Activated naive CD8-positive, alpha-beta T cell (primary cell): ENCODE data around the gene TOM1.
A peak's percentile ranks its signal among the peaks of the same experiment; 100 is the strongest.

ENCODE experiments used
- H3K27ac Mint-ChIP-seq: one replicate; pipeline ENCODE4 v1.8.0; 2021; ENCODE audit warnings: mixed read lengths
- H3K27me3 Mint-ChIP-seq: one replicate; pipeline ENCODE4 v1.8.0; 2021; ENCODE audit warnings: mixed read lengths
- H3K36me3 Mint-ChIP-seq: one replicate; pipeline ENCODE4 v1.8.0; 2021; ENCODE audit warnings: mixed read lengths
- H3K4me1 Mint-ChIP-seq: one replicate; pipeline ENCODE4 v1.8.0; 2021; ENCODE audit warnings: low read depth, mixed read lengths
- H3K4me3 Mint-ChIP-seq: one replicate; pipeline ENCODE4 v1.8.0; 2021; ENCODE audit warnings: mild to moderate bottlenecking, mixed read lengths
- H3K9me3 Mint-ChIP-seq: one replicate; pipeline ENCODE4 v1.8.0; 2021; ENCODE audit warnings: low read depth, mixed read lengths

TOM1 gene

DNA sequence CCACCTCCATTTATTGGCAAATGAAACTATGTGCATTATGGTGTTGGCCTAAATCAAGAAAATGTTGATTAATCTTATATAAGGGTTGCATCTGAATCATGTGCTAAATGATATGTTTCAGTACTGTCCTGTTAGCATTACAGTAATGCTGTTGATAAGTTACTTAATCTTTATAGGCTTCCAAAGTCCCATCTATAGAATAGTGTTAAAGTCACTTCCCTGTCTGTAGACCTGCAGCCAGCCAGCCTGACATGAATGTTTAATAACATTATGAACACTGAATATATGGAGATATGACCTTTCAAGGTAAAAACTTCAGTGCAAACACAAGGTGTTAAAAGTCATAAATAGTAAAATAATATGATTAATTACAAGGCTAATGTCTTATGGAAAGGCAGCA is 3.6 kb upstream of the TOM1 start:
- no peak overlapping the region for H3K4me3 Mint-ChIP-seq
- peaks cover 13% of the 10 kb centered on the region for H3K4me1 Mint-ChIP-seq
- H3K27ac Mint-ChIP-seq: no peak overlapping the region
- no peaks in the 10 kb centered on the region for H3K9me3 Mint-ChIP-seq
- peaks cover 10% of the 10 kb centered on the region for H3K36me3 Mint-ChIP-seq
- H3K27me3 Mint-ChIP-seq: no peaks in the 10 kb centered on the region

GRCh38 chr22:35299217-35299672 is 449 bp upstream of the TOM1 start:
- no peaks in the 10 kb centered on the region for H3K27me3 Mint-ChIP-seq
- peak overlapping the region; percentile 72 for H3K27ac Mint-ChIP-seq
- peaks cover 34% of the 10 kb centered on the region for H3K4me1 Mint-ChIP-seq

GRCh38 chr22:35301372-35301874 is 1.7 kb downstream of the TOM1 start:
- peaks cover 2% of the 10 kb centered on the region for H3K36me3 Mint-ChIP-seq
- H3K4me3 Mint-ChIP-seq: peak overlapping the region; percentile 91
- H3K4me1 Mint-ChIP-seq: peaks cover 50% of the 10 kb centered on the region
- no peaks in the 10 kb centered on the region for H3K27me3 Mint-ChIP-seq
- no peaks in the 10 kb centered on the region for H3K9me3 Mint-ChIP-seq
- peak overlapping the region; percentile 75 for H3K27ac Mint-ChIP-seq

More at GRCh38 chr22:35299217-35299672, 449 bp upstream of the TOM1 start:
- H3K9me3 Mint-ChIP-seq: no peaks in the 10 kb centered on the region
- H3K4me3 Mint-ChIP-seq: peak overlapping the region; percentile 91
- H3K36me3 Mint-ChIP-seq: peaks cover 2% of the 10 kb centered on the region

DNA sequence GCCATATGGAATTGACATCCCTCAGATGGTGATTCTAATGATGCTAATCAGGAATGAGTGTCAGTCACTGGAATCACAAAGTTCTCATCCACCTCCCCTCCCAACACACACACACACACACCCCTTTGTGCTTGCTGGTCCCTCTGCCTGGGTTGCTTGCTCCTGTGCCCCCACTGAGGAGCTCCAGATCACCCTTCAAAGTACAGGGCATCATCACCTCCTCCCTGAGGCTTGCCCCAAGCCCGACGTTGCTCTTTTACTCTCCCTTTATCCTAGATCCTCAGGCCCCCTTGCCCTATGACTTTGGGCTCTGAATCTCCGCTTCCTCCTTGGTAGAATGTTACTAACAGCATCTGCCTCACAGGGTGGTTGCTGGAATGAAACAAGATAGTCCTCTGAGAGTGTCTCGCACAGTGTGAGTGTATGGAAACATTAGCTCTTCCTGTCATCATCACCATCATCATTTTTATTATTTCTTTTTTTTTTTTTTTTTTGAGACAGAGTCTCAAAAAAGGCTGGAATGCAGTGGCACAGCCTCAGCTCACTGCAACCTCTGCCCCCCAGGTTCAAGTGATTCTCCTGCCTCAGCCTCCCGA is 3.4 kb downstream of the TOM1 start:
- Mint-ChIP-seq H3K27ac (peak overlapping the region; percentile 54), H3K9me3 (no peaks in the 10 kb centered on the region), H3K27me3 (no peaks in the 10 kb centered on the region), H3K36me3 (peaks cover 2% of the 10 kb centered on the region), H3K4me3 (no peak overlapping the region), H3K4me1 (peaks cover 68% of the 10 kb centered on the region)

GRCh38 chr22:35305525-35306070 is 5.9 kb downstream of the TOM1 start:
- H3K4me1 Mint-ChIP-seq: peaks cover 76% of the 10 kb centered on the region
- no peak overlapping the region for H3K4me3 Mint-ChIP-seq
- H3K27me3 Mint-ChIP-seq: no peaks in the 10 kb centered on the region
- H3K36me3 Mint-ChIP-seq: peaks cover 4% of the 10 kb centered on the region
- H3K9me3 Mint-ChIP-seq: no peaks in the 10 kb centered on the region
- H3K27ac Mint-ChIP-seq: no peak overlapping the region

DNA sequence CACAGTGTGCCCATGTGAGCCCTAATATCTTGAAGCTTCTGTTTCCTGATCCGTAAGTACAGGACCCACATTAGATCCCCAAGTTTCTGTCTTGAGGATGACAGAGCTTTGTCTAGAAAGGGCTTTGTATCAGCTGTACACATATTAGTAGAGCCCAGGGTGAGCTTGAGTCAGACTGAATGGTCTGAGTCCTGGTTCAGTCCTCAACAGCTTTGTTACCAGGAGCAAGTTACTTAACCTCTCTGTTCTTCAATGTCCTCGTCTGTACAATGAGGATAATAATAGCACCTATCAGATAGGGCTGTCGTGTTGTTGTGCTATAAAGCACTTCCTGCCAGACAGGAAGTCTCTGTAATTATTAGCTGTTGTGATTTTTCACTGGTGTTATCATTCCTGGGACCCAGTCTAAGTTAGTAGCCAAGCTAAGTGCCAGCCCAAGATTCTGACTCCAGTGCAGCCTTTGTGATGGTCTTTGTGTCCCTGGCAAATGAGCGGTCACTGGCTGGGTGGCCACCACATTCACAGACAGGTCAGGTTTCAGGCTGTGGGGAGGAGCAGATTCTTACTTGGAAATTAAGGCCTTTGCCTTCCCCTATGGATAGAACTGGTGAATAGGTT is 6.8 kb downstream of the TOM1 start:
- H3K4me3 Mint-ChIP-seq: peak overlapping the region; percentile 9
- H3K27ac Mint-ChIP-seq: no peak overlapping the region
- peaks cover 4% of the 10 kb centered on the region for H3K36me3 Mint-ChIP-seq
- no peaks in the 10 kb centered on the region for H3K9me3 Mint-ChIP-seq
- H3K4me1 Mint-ChIP-seq: peaks cover 77% of the 10 kb centered on the region
- no peaks in the 10 kb centered on the region for H3K27me3 Mint-ChIP-seq

- no peak overlapping the region for H3K4me3 Mint-ChIP-seq
- H3K27me3 Mint-ChIP-seq: no peaks in the 10 kb centered on the region
- H3K4me1 Mint-ChIP-seq: peaks cover 78% of the 10 kb centered on the region
- H3K9me3 Mint-ChIP-seq: no peaks in the 10 kb centered on the region
- H3K27ac Mint-ChIP-seq: no peak overlapping the region
- H3K36me3 Mint-ChIP-seq: peaks cover 4% of the 10 kb centered on the region
Measured at GRCh38 chr22:35307372-35307771, 7.7 kb downstream of the TOM1 start.

- Mint-ChIP-seq H3K4me1 (peaks cover 78% of the 10 kb centered on the region), H3K4me3 (no peak overlapping the region), H3K9me3 (no peaks in the 10 kb centered on the region), H3K27ac (no peak overlapping the region), H3K27me3 (no peaks in the 10 kb centered on the region), H3K36me3 (peaks cover 4% of the 10 kb centered on the region)
Measured at GRCh38 chr22:35307892-35308291, 8.2 kb downstream of the TOM1 start.

DNA sequence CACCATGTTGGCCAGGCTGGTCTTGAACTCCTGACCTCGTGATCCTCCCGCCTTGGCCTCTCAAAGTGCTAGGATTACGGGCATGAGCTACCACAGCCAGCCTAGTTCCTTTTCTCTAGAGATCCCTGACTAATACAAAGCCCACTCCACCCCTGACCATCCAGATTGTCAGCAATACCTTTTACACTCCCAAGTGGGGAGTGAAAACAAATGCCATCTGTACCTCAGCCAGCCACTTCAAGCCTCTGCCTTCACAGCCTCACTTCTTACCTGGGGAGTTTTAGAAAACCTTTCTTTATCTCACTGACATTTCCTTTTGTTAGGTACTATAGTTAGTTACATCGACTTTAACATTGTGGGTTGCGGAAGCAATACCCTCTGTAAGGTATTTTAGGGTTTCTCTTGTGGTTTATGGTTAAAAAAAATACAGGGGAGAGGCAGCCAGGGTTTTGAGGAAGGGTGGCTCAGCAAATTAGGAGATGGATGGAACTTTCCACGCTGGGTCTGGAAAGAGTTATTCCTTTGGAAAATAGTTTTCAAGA is 8.9 kb downstream of the TOM1 start:
- no peaks in the 10 kb centered on the region for H3K27me3 Mint-ChIP-seq
- peaks cover 4% of the 10 kb centered on the region for H3K36me3 Mint-ChIP-seq
- H3K4me3 Mint-ChIP-seq: peak overlapping the region; percentile 56
- no peaks in the 10 kb centered on the region for H3K9me3 Mint-ChIP-seq
- H3K4me1 Mint-ChIP-seq: peaks cover 78% of the 10 kb centered on the region
- peak overlapping the region; percentile 72 for H3K27ac Mint-ChIP-seq

DNA sequence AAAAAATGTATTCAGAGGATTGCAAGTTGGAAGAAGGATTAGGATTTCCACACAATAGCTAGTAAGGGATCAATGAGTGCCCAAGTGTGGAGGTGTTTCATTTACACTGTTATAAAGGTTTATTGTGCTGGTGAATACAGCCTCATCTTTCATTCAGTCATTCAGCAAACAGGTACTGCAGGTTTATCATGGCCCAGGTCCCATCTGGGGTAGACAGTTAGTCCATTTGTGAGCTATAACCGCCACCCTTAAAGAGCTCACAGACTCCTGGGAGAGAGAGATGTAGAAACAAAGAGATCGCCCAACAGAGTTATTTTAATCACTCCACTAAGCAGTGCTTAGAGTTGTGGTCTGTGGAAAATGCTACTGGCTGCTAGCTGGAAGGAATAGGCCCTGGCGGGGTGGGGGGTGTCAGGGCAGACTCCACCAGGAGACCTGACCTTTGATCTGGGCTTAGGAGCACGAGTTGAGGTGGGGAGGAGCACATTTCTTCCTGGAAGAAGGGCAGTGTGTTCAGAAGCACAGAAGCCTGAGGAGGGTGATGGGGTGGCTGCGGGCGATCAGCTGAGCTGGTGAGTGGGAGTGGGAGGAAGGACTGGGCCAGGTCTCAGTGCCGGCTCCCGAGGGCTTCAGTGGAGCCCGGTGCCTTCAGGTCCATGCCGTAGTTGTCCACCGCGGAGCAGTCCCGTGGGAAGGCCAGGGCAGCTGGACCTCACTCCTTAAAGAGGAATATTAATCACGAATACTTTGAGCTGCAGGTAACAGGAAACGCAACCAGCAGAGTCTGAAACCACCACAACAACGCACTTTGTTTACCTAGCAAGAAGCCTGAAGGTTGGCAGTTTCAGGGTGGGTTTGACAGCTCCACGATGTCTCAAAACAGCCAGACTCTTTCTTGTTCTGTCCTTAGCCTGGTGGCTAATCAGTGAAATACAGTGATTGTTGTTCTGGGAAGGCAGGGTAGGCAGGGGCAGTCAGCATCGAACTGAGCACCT is 11.2 kb downstream of the TOM1 start:
- peaks cover 67% of the 10 kb centered on the region for H3K4me1 Mint-ChIP-seq
- no peaks in the 10 kb centered on the region for H3K27me3 Mint-ChIP-seq
- no peak overlapping the region for H3K27ac Mint-ChIP-seq
- no peaks in the 10 kb centered on the region for H3K9me3 Mint-ChIP-seq
- no peak overlapping the region for H3K4me3 Mint-ChIP-seq
- H3K36me3 Mint-ChIP-seq: peaks cover 2% of the 10 kb centered on the region

- no peaks in the 10 kb centered on the region for H3K27me3 Mint-ChIP-seq
- no peak overlapping the region for H3K4me3 Mint-ChIP-seq
- H3K4me1 Mint-ChIP-seq: peaks cover 60% of the 10 kb centered on the region
- H3K36me3 Mint-ChIP-seq: peaks cover 2% of the 10 kb centered on the region
- H3K27ac Mint-ChIP-seq: no peak overlapping the region
- no peaks in the 10 kb centered on the region for H3K9me3 Mint-ChIP-seq
Measured at GRCh38 chr22:35311551-35311999, 11.9 kb downstream of the TOM1 start.

GRCh38 chr22:35312198-35313059 is 12.7 kb downstream of the TOM1 start:
- no peak overlapping the region for H3K4me3 Mint-ChIP-seq
- no peaks in the 10 kb centered on the region for H3K27me3 Mint-ChIP-seq
- peaks cover 2% of the 10 kb centered on the region for H3K36me3 Mint-ChIP-seq

DNA sequence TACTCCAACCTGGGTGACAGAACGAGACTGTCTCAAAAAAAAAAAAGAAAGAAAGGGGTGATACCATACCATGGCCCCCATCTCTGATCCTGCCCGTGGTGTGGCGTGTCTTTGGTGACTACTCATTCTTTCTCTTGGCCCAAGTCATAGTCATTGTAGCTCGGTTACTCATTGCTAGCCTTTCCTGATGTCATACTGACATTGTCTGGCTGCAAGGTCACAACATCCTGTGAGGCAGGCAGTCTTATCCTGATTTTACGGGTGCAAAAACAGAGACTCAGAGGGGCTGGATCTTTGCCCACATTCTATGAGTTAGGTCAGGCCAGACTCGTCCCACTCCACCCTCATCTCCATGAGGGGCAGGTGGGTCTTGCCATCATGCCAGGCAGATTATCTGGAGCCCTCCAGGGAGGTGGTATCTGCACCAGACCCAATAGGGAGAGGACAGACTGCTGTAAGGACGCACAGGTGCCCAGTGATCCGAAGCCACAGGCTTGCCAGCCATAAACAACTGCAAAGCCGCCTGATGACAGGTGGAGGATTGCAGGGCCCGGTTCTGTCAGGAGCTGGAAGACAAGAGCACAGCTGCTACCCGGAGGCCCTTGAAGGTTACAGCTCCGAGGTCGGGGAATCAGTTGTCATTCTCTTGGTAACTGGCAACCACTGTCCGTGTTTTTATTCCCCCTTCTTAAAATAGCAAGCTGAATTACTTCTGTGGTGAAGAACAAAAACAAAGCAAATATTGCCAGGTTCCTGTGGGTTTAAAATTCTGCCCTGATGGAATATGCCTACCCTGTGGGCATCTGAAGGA is 13.8 kb downstream of the TOM1 start:
- Mint-ChIP-seq H3K36me3 (peaks cover 2% of the 10 kb centered on the region), H3K27me3 (no peaks in the 10 kb centered on the region), H3K27ac (no peak overlapping the region), H3K4me1 (peaks cover 40% of the 10 kb centered on the region), H3K4me3 (no peak overlapping the region), H3K9me3 (no peaks in the 10 kb centered on the region)

More at GRCh38 chr22:35312198-35313059, 12.7 kb downstream of the TOM1 start:
- Mint-ChIP-seq H3K4me1 (peaks cover 51% of the 10 kb centered on the region), H3K27ac (peak overlapping the region; percentile 78), H3K9me3 (no peaks in the 10 kb centered on the region)
